HL-60 (cell line): ENCODE results near the gene MORC3.

Experiments used
- DNase-seq, 2 experiments: peaks; one replicate each; pipeline ENCODE4 v3.0.0-alpha.2; 2010 to 2020; ENCODE audit warnings: low read depth in 1 of 2, low spot score in 1 of 2
- H3K27ac ChIP-seq: fragments of 250-450 bp; sonication (Bioruptor Pico); replicated peaks from 2 replicates; pipeline ENCODE4 v1.5.1; 2020; ENCODE audit warnings: mild to moderate bottlenecking, moderate library complexity
- H3K27me3 ChIP-seq: fragments of 250-450 bp; sonication (Bioruptor Pico); 2 replicates; pipeline ENCODE4 v1.5.1; 2021; ENCODE audit warnings: mild to moderate bottlenecking, moderate library complexity; ENCODE audit not compliant: insufficient read depth, poor library complexity, severe bottlenecking
- H3K4me3 ChIP-seq: replicated peaks from 2 replicates; pipeline ENCODE4 v1.5.1; 2011; ENCODE audit warnings: mild to moderate bottlenecking, control low read depth, low read length; ENCODE audit not compliant: insufficient read depth
- GABPA ChIP-seq: IDR thresholded peaks from 2 replicates; pipeline ENCODE4 v1.6.1; 2012; ENCODE audit warnings: low read depth
- POLR2AphosphoS5 ChIP-seq: IDR thresholded peaks from 2 replicates; pipeline ENCODE4 v1.6.1; 2012; ENCODE audit warnings: low read depth
- REST ChIP-seq: IDR thresholded peaks from 2 replicates; pipeline ENCODE4 v1.6.1; 2012; ENCODE audit warnings: low read depth; ENCODE audit not compliant: insufficient replicate concordance
- SPI1 ChIP-seq: IDR thresholded peaks from 2 replicates; pipeline ENCODE4 v1.6.1; 2012; ENCODE audit warnings: low read depth, mild to moderate bottlenecking, borderline replicate concordance
- TF ChIP-seq, protein P1 (sequence below): IDR thresholded peaks from one replicate; pipeline ENCODE4 v1.5.1; 2011; ENCODE audit warnings: low read length, control low read depth, inconsistent platforms; ENCODE audit not compliant: insufficient read depth

Gene MORC3

GRCh38 chr21:36423771-36424433 is 103.9 kb downstream of the MORC3 start:
- no peaks in the 10 kb centered on the region for H3K27me3 ChIP-seq
- no peak for DNase-seq
- H3K27ac ChIP-seq, result no peak overlapping the region
- TF ChIP-seq REST (no peak), SPI1 (no peak), GABPA (no peak), POLR2AphosphoS5 (no peak)
- TF ChIP-seq, protein P1, sequence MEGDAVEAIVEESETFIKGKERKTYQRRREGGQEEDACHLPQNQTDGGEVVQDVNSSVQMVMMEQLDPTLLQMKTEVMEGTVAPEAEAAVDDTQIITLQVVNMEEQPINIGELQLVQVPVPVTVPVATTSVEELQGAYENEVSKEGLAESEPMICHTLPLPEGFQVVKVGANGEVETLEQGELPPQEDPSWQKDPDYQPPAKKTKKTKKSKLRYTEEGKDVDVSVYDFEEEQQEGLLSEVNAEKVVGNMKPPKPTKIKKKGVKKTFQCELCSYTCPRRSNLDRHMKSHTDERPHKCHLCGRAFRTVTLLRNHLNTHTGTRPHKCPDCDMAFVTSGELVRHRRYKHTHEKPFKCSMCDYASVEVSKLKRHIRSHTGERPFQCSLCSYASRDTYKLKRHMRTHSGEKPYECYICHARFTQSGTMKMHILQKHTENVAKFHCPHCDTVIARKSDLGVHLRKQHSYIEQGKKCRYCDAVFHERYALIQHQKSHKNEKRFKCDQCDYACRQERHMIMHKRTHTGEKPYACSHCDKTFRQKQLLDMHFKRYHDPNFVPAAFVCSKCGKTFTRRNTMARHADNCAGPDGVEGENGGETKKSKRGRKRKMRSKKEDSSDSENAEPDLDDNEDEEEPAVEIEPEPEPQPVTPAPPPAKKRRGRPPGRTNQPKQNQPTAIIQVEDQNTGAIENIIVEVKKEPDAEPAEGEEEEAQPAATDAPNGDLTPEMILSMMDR, result no peak
- no peak overlapping the region for H3K4me3 ChIP-seq

DNA sequence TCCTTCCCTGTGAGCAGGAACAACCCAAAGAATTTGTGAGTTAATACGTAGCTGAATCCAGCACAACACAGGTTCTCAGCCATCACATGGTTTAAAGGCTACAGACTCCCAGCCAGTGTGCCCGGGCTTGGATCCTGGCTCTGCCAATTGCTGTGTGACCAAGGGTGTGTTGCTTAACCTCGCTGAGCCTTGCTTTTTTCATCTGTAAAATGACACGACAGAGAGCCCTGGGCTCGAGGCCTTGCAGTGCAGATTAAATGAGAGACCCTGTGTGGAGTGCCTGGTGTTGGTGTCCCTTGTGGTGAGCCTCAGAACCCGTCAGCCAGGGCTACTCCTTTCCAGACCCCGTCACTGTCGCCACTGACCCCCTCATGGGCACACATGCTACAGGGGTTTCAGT is 104.6 kb downstream of the MORC3 start:
- Histone ChIP-seq H3K27me3 (no peaks in the 10 kb centered on the region), H3K4me3 (no peak overlapping the region), H3K27ac (no peak overlapping the region)
- DNase-seq, result no peak
- TF ChIP-seq GABPA, result no peak
- no peak for TF ChIP-seq POLR2AphosphoS5
- TF ChIP-seq REST, result no peak
- TF ChIP-seq, protein P1, result no peak
- no peak for TF ChIP-seq SPI1

DNA sequence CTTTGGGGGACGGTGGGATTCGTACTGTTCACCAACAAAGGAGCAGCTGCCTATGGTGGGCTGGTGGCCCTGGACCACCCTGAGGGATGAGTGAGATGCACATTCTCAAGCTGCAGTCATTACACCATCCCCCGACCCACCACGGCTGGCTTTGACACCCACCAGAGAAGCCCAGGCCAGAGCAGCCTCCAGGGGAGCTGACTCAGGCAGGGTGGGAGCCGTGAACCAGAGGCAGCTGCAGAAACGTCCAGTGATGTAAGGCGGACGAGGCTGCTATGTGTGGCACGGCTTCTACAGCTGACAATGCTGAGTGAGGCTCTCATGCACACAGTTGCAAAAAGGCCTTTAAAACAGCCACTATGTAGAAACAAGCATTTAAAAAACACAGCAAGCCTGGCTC is 105.3 kb downstream of the MORC3 start:
- Histone ChIP-seq H3K27me3 (no peaks in the 10 kb centered on the region), H3K4me3 (no peak overlapping the region), H3K27ac (no peak overlapping the region)
- no peak for DNase-seq
- no peak for TF ChIP-seq GABPA
- no peak for TF ChIP-seq POLR2AphosphoS5
- TF ChIP-seq, protein P1, result no peak
- no peak for TF ChIP-seq SPI1
- no peak for TF ChIP-seq REST
